GM18517 (cell line): ENCODE results near the gene VPS51.

Experiments used
- ATAC-seq: cut with Tn5 transposase; IDR thresholded peaks from one replicate; pipeline ENCODE4 v1.9.1; 2021; ENCODE audit warnings: mild to moderate bottlenecking, moderate library complexity; ENCODE audit not compliant: unreplicated experiment

The VPS51 gene

DNA sequence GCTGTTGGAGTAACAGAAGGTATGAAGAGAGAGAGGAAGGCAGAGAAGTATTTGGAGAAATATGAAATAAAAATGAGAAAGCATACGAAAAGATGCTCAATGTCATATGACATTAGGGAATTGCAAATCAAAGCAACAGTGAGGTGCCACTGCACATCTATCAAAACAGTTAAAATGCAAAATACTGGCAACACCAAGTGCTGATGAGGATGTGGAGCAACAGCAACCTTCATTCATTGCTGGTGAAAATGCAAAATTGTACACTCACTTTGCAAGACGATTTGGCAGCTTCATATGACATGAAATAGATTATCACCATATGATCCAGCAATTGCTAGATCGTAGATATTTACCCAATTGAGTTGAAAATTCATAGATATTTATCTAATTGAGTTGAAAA, 64.6 kb downstream of the VPS51 start:
- no peak for ATAC-seq
